NCI-H187 (cell line): Measurements from ENCODE around the gene STK4.
A peak's percentile ranks its signal among the peaks of the same experiment; 100 is the strongest.

Experiments
- DNase-seq, 2 experiments: peaks; one replicate each; lab custom pipeline; 2025; lab: John Stamatoyannopoulos, UW

The STK4 gene

DNA sequence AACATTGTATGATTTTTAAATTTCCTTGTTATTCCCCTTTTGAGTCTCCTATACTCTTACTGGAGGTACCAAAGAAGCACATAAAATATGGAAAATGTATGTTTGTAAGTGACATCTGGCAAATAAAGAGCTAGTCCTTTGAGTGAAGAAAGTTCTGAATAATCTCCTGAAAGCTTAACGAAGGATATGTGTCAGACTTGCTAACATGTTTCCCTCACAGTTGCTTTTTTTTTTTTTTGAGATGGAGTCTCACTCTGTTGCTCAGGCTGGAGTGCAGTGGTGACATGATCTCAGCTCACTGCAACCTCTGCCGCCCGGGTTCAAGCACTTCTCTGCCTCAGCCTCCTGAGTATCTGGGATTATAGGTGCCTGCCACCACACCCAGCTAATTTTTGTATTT lies 63.6 kb downstream of the STK4 start:
- no peak for DNase-seq

DNA sequence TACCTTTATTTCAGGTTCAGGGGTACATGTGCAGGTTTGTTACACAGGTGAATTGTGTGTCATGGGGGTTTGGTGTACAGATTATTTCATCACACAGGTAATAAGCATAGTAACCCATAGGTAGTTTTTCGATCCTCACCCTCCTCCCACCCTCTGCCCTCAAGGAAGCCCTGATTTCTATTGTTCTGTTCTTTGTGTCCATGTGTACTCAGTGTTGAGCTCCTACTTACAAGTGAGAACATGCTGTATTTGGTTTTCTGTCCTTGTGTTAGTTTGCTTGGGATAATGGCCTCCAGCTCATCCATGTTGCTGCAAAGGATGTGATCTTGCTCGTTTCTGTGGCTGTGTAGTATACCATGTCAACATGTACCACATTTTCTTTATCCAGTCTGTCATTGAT lies 66.0 kb downstream of the STK4 start:
- DNase-seq, result no peak

DNA sequence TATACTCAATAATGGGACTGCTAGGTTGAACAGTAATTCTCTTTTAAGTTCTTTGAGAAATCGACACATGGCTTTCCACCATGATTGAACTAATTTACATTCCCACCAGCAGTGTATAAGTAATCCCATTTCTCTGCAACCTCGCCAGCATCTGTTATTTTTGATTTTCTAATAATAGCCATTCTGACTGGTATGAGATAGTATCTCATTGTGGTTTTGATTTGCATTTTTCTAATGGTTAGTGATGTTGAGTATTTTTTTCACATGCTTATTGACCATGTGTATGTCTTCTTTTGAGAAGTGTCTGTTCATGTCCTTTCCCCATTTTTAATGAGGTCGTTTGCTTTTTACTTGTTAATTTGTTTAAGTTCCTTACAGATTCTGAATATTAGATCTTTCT lies 66.5 kb downstream of the STK4 start:
- no peak for DNase-seq

DNA sequence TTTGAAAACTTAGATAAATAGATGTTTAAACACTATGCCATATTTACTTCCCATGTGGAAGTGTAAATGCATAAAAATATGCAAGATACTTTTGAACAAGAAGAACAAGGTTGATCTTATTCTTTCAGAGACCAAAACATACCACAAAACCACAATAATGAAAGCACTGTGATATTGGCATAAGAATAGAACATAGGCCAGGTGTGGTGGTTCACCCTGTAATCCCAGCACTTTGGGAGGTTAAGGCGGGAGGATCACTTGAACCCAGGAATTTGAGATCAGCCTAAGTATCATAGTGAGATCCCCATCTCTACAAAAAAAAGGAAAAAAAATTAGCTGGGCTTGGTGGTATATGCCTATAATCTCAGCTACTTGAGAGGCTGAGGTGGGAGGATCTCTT lies 68.1 kb downstream of the STK4 start:
- DNase-seq, result no peak

DNA sequence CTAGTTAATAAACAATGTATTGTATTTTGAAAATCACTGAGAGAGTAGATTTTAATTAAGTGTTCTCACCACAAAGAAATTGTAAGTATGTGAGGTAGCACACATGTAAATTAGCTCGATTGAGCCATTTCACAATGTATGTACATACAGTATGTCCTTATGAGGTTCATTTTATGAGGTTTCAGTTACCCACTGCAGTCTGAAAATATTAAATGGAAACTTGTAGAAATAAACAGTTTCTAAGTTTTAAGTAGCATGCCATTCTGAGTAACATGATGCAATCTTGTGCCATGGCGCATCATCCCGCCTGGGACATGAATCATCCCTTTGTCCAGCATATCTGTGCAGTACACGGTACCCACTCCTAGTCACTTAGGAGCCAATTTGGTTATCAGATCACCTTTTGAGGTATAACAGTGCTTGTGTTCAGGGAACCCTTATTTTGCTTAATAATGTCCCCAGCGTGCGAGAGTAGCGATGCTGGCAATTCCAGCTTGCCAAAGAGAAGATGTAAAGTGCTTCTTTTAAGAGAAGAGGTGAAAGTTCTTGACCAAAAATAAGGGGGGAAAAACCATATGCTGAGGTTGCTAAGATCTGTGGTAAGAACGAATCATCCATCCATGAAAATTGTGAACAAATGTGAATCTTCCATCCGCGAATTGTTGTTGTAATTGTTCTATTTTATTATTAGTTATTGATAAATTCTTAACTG lies 69.9 kb downstream of the STK4 start:
- no peak for DNase-seq

DNA sequence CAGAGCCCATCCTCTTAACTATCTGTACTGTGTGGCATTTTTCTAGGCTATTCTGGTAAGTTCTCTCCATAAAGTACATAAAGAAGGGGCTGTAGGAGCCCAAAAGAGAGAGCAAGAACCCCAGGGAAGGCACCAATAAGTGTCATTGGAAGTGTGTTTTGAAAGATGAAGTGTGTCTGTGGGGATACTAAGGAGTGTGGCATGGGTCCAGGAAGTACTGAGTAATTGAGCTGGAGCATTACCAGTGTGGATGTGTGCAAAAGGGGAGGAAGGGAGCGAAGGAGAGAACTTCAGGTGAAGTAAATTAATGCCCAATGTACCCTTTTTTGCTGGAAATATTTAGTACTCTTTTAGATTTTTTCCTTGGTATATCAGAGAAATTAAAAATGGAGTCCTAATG lies 70.7 kb downstream of the STK4 start:
- DNase-seq, result no peak

DNA sequence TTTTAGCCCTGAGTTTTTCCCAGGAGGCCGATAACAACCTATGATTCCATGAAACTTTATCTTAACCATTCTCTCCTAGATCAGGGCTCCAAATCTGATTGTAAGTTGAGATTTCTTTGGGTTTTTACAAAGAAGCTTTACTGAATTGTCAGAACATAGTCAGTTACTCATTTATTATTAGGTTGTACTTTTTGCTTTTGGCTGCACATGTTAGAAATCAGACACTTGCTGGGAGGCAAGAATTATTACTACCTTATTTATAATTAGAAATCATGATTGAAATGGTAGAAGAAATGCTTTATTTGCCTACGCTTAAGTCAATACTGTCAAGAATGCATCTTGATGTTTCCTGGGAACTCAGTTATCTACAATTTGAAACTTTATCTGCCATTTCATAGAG lies 71.3 kb downstream of the STK4 start:
- DNase-seq, result no peak

DNA sequence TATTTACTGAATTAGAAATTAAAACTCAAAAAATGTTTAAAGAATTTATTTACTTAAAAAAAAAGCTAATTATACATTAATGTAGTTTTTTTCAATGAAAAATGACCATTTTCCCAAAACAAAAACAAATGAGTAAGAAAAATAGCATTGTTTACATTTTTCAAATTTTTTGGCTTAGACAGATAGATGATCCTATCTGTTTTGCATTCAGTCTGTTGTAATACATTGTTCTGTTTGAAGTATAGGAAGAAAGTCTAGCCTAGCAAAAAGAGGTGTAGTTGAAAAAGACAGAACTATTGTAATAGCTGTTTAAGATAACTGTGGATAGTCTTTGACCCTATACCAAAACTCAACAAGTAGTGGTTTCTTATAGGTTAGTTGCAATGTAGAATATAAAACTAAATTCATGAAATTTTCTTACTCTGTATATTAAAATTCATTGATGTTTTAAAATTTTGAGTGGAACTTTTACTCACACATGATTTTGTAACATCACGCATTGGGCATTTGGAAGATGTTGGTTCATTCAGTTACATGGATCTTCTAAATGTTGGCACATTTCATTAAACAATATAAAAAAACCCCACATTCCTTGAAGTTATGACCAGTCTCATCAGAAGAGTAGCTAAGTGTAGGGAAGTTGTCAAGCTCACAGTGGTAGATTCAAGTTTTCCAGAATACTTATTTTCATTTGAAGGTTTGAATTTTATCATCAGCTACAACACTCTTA lies 72.6 kb downstream of the STK4 start:
- no peak for DNase-seq

DNA sequence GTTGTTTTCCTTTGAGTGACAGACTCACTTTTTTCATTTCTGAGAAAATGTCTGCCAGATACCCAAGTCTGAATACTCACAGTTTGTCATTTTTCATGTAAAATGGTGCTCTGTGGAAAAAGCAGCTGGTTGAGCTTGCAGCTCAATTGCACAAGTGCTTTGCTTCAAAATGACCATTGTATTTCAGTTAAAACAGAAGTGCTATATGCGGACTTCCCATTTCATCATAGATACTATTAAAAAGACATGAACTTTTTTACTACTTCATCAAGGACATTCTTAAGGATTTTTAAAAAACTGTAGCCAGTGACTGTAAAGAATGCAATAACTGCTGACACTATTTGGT lies 73.1 kb downstream of the STK4 start:
- no peak for DNase-seq

DNA sequence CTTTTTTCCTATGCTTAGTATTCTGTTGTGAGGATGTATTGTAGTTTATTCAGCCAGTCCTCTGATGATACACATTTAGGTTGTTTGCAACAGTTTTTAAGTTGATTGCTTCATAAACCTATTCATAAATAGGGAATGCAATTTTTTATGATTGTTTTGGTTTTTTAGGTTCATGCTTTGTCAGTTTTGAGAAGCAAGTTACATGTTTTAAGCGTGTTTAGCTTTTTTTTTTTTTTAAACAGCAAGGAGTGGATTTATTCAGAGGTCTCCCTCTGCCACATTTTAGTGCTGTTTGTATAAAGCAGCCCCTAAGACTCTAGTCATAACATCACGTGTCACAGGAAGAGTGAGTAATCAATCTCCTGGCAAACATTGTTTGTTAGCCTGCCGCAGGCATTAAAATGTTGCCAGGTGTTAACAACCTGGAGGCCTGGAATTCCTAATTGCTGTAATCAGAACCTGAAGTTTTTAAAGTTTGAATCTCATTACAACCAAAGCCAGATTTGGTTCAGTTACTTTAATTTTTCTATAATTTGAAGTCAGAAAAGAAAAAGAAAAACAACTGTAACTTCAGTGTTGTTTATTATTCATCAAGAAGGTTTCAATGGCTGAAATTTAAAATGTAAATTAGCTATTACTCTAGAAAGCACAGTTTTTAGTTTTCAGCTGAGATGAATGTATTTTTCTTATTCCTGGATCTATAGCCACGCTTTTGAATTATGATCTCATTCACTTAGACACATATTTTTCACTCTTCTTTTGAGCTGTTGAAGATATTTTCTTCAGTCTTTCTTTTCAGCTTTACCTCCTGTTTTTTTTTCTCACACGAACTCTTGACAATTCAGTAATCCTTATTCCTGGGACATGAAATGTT lies 75.4 kb downstream of the STK4 start:
- DNase-seq, result no peak

DNA sequence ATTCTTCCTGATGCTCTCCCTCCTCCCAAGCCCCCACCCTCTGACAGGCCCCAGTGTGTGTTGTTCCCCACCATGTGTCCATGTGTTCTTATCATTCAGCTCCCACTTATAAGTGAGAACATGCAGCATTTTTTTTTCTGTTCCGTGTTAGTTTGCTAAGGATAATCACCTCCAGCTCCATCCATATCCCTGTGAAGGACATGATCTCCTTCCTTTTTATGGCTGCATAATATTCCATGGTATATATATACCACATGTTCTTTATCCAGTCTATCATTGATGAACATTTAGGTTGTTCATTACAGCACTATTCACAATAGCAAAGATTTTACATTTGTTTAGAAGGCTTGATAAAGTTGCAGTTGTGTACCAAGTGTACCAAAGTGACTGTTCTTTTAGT lies 76.7 kb downstream of the STK4 start:
- no peak for DNase-seq

DNA sequence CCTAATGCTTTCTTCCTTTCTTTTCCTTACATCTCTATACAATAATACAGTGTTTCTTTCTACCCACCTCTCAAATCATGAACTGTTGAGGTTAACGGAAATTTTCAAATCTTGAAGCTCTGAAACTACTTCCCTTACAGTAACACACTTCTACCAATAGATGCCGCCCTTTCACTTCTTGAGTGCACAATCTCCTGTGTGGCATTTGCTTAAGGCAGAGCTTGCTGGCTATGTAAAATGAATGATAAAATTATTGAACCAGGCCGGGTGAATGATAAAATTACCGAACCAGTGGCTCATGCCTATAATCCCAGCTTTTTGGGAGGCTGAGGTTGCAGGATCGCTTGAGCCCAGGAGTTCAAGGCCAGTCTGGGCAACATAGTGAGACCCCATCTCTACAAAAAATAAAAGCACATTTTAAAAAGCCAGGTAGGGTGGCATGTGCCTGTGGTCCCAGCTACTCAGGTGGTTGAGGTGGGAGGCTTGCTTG lies 77.8 kb downstream of the STK4 start:
- peak in 1 of 2 experiments; percentile 25 for DNase-seq

DNA sequence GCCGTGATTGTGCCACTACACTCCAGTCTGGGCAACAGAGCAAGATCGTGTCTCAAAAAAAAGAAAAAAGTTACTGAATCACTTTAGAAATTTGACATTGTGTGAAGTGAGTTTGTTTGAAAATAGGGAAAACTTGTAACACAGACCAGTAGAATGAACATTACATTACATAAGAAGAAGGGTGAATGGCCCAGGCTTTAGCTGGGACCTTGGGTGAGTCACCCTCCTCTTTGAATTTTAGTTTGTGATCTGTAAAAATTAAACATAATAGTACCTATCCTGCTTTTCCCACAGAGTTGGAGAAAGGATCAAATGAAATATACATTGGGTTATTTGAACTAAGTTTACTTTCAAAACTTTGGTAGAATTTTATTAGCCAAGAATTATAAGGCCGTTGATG lies 78.3 kb downstream of the STK4 start:
- no peak for DNase-seq

DNA sequence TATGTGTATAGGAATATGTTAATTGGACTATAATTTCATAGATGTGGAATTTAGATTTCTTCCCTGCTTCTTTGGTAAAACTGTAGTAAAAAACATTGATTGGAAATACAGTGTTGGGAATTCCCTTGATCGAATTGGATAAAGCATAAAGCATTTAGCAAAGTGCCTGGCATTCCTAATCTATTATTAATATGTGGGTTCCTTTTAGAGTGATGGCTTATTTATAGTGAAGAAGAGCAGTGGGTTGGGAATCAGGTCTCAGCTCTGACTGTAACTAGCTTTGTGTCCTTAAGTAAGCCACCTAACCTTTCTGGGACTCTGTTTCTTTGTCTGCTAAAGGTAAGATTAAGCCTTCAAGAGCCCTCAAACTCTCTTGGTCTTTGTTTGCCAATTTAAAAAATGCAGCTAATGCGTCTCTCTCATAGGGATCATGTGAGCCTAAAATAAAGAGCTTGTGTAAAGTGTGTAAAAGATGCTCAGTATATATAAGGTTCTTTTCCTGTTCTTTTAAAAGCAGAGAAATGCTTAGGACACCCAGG lies 81.3 kb downstream of the STK4 start:
- DNase-seq, result peak; percentile 3 to 7

DNA sequence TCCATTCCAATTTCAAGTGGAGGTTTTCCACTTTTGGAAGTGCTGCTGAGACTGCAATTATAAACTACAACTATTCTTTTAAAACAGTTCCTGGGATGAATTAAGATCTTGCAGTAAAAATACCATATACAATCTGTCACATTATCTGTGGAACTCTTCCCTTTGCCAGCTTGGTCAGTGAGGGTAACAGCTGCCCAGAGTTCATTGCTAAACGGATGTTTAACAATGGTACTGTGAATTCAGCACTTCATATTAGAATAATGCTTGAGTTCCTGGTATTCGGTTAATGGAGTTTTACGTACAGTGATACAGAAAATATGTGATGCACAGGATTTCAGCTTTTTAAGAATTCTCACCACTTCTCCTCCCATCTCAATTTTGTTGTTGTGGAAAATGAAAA lies 83.1 kb downstream of the STK4 start:
- DNase-seq, result no peak

DNA sequence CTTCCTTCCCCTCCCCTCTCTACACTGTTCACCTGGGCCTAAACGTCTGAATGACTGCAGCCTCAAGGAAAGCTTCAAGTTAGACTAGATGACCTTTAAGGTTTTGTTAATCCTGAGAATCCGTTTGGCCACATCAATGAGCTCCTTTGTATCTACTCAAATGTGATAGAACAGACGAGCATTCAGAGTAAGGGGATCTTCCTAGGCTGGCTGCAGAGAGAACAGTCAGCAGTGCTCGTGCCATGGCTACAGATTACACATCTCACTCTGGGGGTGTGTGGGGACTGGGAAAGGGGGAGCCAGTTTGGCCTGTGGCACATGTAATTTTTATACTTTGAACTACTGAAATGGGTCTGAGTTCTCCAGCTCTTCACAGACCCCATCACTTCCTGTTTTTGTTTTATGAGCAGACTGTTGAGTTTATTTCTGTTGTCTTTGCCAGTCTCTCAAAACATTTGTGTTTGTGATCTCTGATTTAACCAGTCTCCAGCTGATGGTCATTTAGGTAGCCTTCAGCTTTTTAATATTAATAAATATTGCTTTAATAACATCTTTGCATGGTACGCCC lies 83.7 kb downstream of the STK4 start:
- DNase-seq, result no peak

DNA sequence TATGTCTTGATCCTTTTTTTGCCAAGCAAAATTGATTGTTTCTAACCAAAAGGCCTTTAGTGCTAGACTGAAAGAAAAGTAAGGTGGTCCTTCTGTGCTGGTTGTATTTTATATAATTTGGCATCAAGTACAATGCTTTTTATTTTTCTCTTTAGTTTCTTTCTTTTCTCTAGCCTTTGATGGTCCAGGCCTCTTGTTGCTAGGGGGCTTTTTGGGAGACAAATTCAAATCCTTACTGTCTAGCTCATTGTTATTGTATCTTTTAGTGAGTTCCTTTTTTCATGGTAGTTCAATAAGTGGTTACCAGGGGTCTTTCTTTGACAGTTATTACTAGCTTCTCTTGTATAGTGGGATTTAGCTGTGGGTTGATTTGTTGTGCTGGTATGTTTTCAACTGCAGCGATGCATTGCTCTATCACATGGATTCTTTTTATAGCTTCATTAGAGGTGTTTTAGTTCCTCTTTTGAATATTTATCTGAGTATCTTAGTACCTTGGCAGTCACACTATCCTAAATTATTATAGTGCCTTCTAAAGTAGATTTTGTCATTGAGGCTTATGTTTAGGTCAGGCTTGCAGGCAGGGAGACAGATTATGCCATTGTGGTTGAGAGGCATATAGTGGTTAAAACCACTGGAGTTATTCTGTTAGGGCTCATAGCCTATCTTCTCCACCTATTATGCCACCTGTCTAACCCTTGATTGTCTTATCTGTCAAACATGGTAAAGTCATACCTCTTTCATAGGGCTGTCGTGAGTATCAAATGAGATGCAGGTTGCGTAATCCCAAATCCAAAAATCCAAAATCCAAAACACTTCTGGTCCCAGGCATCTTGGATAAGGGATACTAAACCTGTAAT lies 85.1 kb downstream of the STK4 start:
- DNase-seq, result no peak

DNA sequence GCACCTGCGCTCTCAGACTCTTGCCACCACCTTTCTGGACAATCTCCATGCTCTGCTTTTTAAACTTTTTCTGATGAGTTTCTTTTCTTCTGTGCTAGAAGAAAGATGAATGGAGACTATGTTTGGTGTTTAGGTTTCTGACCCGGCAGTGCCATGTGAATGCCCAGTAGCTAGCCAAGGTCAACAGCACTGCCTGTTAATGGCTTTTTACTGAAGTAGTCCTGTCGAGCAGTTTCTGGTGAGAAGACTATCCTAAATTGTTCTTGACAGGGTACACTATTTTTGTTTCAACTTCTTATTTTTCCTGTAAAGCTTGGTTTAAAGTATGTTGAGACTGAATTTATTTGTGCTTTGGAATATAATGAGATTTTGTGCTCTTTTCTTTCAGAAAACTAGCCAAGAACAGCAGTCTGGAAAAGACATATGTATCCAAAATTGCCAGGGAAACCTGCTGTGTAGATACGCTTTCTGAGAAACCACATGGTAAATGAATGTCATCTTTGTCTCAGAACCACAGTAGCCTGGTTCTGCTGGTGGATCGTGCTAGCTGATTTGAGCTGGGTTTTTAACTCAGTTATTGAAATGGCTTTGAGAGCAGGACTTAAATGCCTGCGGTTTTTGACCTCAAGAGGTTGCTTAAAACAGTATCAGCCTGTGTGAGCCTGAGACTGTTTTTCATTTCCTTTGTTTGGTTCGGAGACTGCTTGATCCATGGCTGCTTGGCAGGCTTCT lies 86.6 kb downstream of the STK4 start:
- peak in 1 of 2 experiments; percentile 10 for DNase-seq

DNA sequence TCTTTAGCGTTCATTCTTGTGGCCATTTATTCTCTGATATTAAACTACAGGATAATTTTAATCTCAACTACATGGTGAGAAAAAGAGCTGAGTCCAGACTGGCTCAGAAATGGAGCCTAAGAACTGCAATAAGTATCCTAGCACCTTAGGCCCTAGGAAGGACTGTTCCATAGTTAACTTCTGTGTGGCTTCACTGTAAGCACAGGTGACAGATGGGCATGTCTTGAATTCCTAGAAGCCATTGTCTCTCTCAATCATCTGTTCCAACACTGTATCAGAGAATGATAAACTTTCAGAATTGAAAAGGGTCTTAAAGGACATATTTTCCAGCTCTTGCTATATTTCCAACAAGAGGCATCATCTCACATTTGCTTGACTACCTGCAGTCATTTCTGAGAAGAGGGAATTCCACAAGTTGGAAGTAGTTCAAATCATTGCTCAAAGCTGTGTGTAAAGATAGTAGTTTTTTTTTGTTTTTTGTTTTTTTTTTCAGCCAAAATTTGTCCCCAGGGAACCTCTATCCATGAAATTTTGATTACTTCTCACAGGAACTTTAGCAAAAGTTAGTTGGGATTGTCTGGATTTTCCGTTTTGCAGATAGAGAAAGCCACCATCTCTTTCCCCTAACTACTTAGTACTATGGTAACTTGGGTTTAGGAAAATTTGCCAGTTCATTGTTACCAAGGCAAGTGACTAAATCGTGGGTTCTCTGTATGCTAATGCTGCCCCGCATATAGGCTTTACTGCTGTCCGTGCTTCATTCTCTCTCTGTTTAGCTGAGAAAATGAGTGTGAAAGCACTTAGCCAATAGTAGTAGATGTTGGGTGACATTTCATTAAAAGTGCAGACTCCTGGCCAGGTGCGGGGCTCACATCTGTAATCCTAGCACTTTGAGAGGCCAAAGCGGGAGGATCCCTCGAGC lies 87.4 kb downstream of the STK4 start:
- no peak for DNase-seq
